Measurements from ENCODE around the gene CHMP2B.

The CHMP2B gene, protein sequence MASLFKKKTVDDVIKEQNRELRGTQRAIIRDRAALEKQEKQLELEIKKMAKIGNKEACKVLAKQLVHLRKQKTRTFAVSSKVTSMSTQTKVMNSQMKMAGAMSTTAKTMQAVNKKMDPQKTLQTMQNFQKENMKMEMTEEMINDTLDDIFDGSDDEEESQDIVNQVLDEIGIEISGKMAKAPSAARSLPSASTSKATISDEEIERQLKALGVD

DNA sequence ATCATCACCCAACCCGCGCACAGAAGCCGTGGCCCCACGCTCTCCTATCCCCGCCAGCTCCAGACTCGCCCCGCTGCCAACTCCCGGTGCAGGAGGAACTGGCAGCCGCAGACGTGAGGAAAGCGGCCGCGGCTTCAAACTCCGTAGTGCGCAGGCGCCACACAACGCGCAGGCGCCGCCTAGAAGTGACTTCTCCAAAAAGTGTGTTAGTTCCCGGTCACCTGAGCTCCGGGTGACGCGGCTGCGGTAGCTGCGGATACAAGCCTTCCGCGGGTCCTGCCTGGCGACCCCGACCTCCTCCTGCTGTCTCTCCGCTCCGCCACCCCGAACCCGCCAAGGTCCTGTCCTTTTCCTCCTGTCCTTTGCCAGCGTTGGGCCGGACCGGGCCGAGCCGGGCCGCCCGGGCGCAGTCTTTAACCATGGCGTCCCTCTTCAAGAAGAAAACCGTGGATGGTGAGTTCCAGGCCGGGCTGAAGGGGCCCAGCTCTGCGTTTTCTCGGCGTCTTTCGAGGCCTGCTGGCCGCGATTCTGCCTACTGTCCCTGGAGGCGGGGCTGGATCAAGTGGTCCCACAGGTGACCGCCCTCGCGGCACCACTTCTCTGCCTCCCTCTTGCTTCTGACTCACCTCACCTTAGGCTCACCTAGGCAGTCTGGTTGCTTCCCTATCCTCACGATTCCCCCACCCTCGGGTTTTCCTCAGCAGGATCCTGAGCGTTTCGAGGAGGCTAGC, at the start of gene CHMP2B:
CHMP2B (plus strand) TSS at position 206 of the 731 bp plus-strand sequence; CDS start at position 420, 214 bp downstream.
- peak; percentile 86 for DNase-seq

DNA sequence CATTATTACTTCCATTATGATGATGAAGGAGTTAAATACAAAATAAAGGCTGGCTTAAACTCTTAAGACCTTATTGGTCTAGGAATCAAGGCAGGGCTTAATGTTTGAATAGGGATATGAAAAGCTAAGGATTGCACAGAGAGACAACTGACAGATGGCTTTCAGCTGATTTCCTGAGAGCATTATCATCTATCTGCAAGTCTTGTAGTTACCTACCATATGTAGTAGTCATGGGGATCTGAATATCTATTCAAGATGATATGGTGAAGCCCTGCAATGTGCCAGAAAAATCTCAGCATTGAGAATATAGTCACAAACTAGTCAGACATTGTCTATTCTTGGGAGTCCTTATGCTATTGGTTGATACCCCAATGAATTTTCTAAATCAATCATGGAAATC, 47.5 kb upstream of the CHMP2B start:
- DNase-seq = no peak

DNA sequence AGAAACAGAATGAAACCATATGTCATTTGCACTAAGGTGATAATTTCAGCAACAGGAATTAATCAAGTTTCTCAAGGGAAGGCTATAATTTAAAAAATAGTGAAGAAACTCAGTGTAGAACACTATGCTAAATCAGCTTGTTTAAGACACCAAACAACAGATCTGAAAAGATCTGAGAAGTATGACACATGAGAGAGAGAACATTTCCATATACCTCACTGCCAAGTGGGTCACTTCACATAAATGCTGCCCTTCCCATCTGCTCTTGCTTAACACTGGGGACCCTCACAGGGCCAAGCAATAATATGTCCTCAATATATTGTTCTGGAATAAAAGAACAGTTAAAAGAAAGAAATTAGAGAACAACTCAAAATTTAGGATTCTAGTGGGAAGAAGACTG, 45.6 kb upstream of the CHMP2B start:
- DNase-seq = no peak

DNA sequence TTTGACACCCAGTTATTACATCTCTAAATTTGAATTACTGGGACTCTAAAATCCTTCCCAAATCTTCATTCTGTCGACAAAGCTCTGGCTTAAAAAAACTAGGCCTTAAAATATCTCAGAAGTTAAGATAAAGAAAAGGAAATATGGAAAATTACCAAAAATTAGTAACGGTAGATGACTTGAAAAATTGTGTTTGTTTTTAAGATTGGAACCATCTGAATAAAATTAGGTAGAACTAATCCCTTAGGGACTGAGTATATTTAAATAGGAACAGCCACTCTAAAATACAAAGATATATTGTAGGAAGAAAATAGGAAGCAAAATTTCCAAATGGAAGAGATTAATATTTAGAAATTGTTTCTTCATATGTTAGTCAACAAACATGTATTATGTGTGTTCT, 45.1 kb upstream of the CHMP2B start:
- DNase-seq = no peak

DNA sequence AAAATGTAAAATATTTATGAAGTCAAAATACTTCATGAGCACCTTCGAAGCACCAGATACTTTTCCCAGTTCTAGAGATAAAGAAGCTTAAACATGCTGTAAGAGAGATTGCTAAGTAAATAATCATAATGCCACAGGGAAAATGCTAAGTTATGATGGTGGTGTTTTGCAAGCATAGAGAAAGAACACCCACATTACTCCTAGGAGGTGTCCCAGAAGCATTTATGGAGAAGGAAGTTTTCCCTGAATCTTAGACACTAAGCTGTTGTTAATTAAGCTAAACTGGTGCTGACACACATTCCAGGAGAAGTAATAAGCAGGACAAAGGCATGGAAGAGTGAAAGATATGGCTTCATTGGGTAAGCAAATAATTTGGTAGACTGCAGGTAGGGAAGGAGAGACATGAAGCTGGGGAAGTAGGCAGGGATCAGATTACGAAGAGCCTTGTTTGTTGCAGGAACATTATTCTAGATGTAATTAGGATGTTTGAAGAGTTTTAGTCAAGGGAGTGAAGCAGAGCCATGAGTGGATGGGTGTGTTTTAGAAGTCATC, 40.4 kb upstream of the CHMP2B start:
- no peak for DNase-seq

DNA sequence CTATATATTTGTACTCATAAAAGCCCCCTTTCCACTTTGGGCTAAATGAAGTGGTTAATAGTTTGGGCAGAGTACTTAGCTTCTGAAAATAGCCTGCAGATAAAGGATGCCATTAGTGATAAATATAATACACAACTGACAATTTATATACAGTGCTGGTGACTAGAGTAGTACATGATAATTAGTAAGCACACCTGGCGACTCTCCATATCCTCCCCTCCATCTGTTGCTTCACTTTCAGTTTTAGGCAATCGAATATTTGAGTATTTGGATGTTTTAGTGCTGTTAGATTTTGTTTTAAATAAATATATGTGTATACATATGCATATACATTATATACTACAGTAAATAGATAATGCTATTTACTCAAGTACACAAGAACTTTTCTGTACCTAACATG, 35.9 kb upstream of the CHMP2B start:
- no peak for DNase-seq

DNA sequence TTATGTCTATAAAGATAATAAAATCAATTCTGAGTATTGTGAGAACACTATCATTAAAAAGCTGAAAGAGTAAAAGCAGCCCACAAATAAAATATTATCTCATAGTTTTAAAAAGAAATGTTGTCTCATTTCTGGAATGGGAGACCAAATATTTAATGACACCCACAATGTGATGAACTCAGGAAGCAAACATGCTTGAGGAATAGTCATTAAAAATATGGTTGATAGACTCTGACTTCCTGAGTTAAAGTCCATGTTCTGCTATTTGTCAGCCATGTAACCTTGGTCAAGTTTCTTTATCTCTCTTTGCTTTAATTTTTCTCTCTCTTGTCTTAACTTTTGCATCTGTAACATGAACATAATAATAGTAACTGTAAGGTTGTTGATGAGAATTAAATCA, 35.5 kb upstream of the CHMP2B start:
- DNase-seq = no peak

DNA sequence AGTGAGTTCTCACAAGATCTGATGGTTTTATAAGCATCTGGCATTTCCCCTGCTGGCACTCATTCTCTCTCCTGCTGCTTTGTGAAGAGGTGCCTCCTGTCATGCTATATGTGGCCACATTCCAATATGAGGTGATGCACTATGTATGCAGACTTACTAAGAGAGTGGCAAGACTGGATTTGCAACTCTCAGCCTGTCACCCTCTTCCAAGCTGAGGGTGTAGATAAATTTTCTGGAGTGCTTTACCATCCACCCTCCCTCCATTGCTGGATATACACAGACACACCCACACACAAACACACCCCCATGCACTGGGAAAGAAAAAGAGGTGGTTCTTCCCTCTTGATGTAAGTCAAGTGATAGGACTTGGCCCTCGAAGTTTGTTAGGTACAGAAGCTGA, 30.2 kb upstream of the CHMP2B start:
- DNase-seq = no peak

DNA sequence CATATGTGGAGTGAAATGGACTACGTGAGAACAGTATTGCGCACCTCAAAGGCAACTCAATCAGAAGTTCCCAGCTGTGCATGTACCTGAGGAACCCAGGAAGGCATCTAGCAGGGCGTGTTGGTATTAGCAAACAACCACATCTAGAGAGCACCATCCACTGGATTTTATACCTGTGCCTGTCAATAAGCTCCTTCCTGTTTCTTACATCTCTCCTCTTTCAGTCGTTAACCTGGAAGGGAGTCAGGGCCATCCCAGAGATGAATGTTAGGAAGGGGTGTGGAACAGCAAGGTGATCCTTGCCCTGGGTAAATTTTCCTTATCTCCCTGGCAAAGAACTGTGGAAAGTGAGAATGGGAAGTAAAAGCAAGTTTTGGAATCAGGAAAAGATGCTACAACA, 29.6 kb upstream of the CHMP2B start:
- no peak for DNase-seq

DNA sequence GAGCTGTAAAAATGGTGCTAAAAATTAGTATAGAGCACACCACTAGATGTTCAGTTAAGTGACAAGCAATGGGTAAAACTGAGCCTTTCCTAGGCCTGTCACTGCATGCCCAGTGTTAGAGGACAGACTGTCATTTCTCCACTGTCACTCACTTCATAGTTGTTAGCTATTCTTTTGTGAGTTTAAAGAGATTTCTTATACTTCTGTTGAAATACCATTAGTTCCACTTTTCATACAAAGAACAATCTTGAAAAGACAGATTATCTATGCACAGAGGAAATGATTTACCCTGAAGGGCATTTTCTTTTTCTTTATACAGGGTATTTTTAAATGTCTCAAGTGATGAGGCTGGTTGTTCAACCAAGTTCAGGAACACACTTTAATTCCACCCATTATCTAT, 28.3 kb upstream of the CHMP2B start:
- DNase-seq = no peak

DNA sequence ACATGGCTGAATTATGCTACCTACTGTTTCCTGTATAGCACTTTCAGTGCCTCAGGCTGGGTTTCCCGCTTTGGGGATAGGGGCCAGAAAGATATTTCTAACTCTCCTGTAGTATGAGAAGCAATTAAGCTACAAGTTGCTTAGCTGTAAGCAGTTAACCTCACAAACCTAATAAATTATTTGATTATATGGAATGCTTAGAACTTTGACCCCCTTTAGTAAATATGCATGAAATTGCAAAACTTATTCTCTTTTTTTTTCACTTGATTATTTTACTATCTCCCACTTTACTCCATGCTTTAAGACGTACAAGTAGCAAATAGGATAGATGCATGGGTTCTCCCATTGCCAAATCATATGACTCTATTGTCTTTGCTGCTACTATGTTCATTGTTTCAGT, 27.5 kb upstream of the CHMP2B start:
- DNase-seq = no peak

DNA sequence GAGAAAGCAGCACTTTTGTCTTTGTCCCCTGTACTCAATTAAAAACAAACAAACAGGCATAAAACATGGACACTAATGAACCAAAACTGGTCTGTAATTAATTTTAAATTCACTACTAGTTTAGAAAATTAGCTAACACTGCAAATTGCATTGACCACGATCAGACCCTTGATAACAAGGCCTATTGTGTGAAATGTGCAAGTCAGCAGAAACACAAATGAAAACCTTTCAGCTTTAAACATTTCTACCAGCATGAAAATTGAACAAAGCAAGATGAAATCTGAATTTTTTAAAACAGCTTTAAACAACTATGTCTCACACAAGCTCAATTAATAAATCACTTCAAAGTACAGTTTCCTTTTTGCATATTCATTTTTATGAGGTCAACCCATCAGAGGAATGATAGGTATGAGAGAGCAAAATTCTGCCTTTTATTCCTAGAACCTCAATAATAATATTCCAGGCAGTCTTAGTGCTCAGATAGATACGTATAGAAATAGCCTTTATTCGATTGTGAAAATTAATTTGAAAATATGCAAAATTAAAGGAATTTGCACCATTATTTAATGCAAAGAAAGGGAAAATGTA, 27.0 kb upstream of the CHMP2B start:
- DNase-seq = no peak

DNA sequence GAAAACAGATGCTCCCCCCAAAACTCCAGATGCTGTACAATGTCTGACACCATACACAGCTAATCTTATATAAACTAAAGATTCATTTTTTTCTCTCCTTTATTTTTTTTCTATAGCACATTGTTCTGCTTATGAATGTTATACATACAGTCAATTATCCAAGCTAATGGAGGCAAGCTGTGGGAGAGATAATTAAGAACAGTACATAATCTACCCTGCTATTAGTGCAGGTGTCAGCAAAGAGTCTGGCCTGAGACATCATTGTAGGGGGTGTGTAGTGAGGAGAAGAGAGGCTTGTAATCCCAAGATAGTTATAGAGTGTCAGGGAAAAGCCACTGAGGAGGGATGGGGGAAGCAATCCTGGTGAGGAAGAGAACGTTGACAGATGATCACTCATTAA, 25.4 kb upstream of the CHMP2B start:
- no peak for DNase-seq

DNA sequence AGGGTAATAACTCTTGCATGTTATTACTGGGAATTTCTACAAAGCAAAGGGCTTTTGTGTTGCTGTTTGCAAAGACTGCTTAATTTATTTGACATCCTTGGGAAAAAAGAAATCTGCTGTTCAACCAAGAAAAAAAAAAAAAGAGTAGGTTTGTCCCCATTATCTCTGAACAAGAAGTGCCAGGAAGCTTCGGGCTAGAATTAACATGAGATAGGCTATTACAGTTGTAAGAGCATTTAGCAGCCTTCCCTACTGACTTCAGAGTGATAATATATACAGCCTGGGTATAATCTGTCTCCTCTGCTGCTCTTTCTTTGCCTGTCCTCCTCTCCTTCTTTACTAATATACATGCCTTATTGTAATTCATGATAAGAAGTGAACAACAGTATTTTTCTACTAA, 23.3 kb upstream of the CHMP2B start:
- no peak for DNase-seq

DNA sequence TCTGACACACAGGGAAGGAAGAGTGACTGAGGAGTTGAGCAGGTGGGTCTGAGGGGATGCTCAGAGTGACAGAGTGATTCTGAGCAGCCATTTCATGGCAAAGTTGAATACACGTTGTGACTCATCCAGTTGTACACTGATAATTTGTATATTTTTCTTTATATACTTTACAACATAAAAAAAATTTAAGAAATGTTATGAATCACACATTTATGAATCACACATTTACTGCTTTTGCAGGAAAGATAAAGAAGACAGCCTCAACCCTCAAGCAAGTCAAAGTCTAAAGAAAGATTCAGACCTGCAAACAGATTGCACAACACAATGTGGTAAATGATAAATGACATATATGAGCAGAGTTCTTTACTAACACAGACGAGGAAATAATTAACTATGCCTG, 21.0 kb upstream of the CHMP2B start:
- DNase-seq = no peak

DNA sequence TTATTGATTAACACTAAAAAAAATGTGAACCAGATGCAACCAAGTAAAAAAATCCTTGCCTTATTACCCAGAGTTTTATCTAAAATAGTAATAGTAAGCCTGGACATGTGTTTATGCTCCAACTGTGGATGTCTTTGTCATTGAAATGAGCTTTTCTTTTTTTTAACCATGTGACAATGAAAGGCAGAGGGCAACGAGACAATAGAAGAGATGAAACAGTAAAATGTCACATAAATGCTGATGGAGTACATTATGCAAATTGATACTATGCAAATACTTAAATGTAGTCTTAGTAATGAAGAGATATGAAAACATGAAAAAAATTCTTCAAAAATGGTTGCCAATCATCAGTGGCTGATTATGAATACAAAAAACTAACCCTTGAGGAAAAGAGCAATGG, 20.5 kb upstream of the CHMP2B start:
- no peak for DNase-seq

DNA sequence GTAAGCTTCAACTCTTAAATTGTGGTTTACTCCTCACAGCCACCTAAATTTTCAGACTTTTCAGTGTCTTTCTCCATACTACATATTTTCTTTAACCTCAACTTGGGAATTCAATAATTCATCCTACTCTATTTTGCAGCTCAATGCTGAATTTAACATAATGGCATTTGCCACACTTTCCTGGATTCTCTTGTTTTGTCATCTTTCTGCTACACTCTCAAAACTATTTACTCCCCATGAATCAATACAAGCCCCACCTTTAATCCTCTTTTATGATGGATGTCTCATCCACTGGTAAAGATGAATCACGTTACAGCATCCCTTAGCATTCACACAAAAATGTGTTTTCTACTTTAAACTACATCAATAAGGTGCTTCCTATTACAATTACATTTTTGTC, 19.6 kb upstream of the CHMP2B start:
- DNase-seq = no peak

DNA sequence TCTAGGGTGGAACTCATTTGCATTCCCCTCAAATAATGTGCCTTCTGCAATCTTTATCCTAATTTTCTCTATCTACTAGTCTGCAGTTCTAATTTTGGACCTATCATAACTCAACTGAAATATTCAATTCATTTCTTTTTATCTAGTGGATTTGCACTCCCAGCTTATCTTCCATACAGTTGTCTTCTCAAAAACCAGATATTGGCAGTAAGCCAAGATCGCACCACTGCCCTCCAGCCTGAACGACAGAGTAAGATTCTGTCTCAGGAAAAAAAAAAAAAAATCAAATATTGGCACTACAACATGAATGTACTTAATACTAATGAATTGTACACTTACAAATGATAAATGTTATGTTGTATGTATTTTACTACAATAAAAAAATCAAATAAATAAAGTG, 18.0 kb upstream of the CHMP2B start:
- no peak for DNase-seq

DNA sequence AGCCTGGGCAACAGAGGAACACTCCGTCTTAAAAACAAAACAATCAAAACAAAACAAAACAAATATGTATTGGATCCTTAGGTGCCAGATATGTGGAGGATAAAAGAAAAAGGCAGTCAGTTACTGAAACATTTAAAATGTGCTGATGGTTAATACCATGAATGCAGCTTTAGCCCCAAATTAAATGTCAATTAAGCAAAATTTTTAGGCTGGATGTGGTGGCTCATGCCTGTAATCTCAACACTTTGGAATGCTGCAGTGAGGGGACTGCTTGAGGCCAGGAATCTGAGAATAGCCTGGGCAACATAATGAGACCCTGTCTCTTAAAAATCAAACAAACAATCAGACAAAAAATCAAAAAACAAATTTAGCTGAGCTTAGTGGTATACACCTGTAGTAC, 8.5 kb upstream of the CHMP2B start:
- no peak for DNase-seq

DNA sequence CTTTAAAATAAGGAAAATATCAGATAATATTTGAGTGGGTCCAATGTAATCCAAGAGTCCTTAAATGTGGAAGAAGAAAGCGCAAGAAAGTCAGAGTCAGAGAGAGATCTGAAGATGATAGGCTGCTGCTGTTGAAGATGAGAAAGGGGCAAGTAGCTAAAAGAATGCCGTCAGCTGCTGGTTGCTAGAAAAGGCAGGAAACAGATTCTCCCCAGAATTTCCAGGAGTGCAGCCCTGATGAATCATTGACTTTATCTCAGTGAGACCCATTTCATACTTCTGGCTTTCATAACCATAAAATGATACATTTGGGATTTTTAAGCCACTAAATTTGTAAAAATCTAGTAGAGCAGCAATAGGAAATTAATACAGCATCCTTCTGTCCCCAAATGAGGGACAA, 7.5 kb upstream of the CHMP2B start:
- no peak for DNase-seq

DNA sequence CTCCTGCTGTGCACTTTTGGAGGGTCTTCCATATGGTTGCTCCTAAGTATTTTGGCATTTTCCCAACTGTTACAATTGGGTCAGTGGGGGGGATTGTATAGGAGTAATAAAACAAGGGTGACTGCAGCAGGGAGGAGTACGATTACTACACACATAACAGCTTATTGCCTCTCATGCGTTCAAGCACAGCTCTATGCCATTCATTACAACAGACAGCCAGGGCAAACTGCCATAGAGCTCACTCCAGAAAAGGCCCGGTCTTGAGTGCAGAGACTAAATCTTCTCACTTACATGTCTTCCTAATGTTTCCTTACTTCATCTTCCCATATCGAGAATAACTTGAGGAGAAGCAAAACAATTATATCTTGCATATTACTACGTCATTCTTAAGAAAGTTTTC, 1.4 kb upstream of the CHMP2B start:
- DNase-seq = no peak

DNA sequence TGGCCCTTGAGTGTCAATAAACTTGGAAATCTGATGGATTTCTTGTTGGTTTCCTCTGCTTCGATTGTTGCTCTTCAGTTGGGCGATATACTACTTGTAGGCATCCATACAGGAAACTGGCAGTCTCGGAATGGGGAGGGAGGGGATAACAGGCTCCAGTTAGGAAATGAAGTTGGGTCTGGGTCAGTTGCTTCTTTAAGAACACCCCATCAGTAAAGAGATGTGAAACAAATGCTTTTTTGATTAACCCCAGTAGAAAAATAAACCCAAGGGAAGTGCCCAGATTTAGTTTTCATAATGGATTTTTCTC, 681 bp downstream of the CHMP2B start:
- DNase-seq = no peak

DNA sequence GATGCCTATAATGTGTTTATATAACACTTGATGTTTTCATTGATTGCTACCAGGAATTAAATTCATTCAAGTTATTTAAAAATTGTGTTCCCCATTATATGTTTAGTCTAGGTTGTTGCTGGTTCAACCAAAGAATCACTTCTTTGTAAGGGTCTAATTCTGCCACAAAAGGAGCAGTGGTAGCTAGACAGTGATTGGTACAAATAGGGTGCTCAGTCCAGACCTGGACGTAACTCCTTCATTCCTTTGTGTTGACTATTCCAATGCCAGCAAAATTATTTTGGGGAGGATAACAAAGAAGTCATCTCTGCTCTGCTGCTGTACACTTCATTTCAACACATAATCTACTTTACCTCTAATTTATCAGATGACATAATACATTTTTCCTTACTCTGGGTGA, 1.2 kb downstream of the CHMP2B start:
- DNase-seq = no peak

DNA sequence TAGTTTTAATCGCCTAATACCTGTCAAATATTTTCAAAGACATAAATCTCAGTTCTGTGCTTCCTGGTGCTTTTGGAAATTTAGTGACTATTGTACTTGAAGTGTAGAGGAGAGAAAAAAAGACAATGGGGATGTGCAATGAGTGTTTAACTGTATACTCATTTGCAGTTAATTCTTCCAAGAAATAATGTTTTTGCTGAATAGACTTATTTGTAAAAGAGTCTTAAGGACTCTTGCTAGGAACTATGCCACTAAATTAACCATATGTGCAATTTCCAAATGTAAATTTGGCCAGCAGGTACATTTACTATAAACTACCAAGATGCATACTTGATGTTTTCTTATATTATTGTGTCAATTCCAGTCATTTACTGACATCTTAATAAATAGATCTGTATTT, 2.0 kb downstream of the CHMP2B start:
- DNase-seq = no peak

DNA sequence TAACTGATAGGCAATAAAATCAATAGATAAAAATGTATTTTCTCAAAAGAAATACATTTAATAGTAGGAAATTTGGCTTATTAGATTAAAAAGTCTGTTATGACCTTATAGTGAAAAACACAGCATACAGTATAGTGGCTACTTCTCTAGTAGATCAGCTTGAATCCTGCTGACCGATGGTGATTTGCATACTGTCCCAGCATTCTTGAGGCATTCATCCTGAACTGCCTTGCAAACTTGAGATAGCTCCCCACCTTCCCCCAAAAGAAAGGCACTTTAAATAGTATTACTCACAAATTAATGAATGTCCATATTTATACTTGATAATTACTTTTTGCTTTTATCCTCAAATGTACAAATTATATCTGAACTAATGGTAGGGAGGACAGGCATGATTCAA, 6.7 kb downstream of the CHMP2B start:
- no peak for DNase-seq

Data from activated T-cell treated with anti-CD3 and anti-CD28 coated beads for 4 hours (primary cell).